GM12875 (cell line): ENCODE results near the gene PGLYRP2.
"Not testable (repeated sequence)": the region's sequence is repeated elsewhere in the genome, so short reads cannot be mapped to it uniquely, and the experiment has no call there.

Experiments used
- H3K4me3 ChIP-seq: one replicate; pipeline ENCODE4 v1.5.1; 2011; ENCODE audit warnings: low read depth, low read length, control low read depth
- CTCF ChIP-seq: IDR thresholded peaks from 2 replicates; pipeline ENCODE4 v1.5.1; 2011; ENCODE audit warnings: low read depth, mild to moderate bottlenecking, control low read depth, inconsistent platforms, low read length, moderate library complexity, borderline replicate concordance; ENCODE audit not compliant: insufficient read depth

Gene PGLYRP2

GRCh38 chr19:15502264-15502663, 23.0 kb upstream of the PGLYRP2 start:
- no peak for TF ChIP-seq CTCF
- no peak overlapping the region for H3K4me3 ChIP-seq

DNA sequence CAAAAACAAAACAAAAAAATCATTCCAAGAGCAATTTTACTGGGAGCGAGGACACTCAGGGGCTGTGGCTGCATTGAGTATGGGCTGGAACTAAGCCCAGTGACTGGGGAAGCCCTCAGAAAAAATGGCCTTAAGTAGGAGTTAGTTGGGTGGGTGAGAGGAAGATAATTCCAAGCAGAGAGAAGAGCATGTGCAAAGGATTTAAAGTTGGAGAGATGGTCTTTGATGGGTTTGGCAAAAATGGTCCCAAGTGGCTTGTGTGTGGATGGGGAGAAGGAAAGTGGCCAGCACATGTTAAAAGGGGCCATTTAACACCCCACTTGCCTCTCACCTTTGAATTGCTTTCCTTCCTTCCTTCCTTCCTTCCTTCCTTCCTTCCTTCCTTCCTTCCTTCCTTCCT, 22.3 kb upstream of the PGLYRP2 start:
- H3K4me3 ChIP-seq: no peak overlapping the region
- TF ChIP-seq CTCF: no peak

- no peak overlapping the region for H3K4me3 ChIP-seq
- no peak for TF ChIP-seq CTCF
These were observed 19.6 kb upstream of the PGLYRP2 start for GRCh38 chr19:15498910-15499309.

DNA sequence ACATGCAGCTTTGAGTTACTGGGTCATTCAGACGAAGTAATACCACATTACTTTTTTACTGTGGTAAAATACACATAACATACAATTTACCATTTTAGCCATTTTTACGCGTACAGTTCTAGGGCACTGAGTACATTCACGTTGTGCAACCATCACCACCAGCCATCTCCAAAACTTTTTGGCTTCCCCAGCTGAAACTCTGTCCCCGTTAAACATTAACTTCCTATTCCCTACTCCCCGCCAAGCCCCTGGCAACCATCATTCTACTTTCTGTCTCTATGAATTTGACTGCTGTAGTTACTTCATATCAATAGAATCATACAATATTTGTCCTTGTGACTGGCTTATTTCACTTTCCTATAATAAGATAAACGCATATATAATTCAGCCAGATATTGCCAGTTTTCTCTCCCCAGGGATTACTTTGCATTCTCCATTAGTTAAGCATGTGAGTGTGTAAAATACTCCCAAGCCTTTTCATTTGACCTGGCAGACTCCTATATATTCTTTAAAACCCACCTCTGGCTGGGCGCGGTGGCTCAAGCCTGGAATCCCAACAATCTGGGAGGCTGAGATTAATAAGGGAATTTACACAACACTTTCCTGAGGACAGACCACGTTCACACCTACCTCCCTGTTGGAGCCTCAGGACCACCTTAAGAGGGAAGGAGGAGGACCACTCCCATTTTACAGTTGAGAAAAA, 19.0 kb upstream of the PGLYRP2 start:
- no peak for TF ChIP-seq CTCF
- no peak overlapping the region for H3K4me3 ChIP-seq

DNA sequence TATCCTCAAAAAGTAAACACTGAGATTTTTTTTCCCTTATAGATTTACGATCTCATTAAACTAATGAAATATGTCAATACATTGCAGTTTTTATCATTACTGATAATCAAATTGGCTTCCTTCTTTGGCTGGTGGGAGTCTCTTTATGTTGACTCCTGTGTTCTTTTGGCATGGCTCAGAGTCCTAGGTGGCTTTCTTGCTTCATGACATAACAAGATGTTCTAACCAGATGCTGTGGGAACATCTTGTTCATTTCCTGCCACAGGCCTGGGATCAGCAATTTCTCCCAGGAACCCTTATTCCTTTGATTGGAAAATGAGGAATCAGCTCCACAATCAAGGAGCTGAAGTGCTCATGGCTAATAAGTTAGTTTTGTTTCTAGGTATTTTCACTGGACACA, 15.8 kb upstream of the PGLYRP2 start:
- no peak for TF ChIP-seq CTCF
- no peak overlapping the region for H3K4me3 ChIP-seq

DNA sequence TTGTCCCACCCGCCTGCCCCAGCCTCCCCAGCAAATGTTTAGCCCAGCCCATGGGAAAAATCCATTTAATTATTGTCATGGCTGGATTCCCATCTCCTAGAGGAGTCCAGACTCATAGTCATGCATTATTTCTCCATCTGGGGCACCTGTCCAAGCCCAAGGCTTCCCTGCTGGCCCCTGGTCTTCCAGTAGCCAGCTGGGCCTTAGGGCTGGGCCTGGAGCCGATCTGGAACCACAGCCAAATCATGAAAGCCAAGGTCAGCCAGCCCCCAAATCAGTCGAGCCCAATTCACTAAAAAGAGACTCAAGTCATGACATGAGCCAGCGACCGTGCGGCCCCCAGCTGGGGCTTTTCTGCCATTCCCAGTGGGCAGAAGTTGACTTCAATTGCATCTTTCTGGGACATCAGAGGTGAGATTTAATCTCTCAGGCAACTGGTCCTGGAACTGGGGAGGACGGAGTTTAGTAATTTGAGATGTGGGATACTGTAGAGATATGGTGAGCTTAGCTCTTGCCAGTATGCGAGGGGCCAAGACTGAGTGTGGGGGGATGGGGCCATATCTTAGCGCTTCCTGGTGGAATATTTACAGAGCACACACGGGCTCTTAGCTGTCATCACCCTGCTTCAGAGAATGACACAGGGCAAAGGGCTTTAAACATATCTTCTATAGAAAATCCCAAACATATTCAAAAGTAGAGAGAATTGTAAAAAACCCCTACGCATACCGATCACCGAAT, 9.4 kb upstream of the PGLYRP2 start:
- TF ChIP-seq CTCF: no peak
- no peak overlapping the region for H3K4me3 ChIP-seq

- TF ChIP-seq CTCF: no peak
- no peak overlapping the region for H3K4me3 ChIP-seq
These were observed 7.7 kb upstream of the PGLYRP2 start for GRCh38 chr19:15487038-15487437.

DNA sequence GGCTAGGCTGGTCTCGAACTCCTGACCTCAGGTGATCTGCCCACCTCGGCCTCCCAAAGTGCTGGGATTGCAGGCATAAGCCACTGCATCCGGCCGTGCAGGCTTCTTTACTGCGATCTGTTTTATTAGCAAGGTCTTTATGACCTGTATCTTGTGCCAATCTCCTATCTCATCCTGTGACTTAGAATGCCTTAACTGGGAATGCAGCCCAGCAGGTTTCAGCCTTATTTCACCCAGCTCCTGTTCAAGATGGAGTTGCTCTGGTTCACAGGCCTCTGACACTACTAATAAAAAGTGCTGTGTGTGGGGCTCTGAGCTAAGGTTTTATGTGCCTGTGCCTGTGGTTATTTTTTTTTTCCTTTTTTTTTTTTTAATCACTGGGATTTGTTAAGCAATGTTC, 6.5 kb upstream of the PGLYRP2 start:
- not testable (repeated sequence) for H3K4me3 ChIP-seq

DNA sequence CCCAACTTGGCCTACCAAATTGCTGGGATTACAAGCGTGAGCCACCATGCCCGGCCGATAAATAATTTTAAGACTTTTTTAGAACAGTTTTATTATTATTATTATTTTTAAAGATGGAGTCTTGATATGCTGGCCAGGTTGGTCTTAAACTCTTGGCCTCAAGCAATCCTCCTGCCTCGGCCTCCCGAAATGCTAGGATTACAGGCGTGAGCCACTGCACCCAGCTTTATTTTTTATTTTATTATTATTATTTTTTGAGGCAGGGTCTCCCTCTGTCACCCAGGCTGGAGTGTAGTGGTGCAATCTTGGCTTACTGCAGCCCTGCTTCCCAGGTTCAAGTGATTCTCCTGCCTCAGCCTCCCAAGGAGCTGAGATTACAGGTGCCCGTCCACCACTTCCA, 1.7 kb upstream of the PGLYRP2 start:
- not testable (repeated sequence) for H3K4me3 ChIP-seq
